HG03280 (cell line): ENCODE results near the gene SFT2D1.

Experiments used
- ATAC-seq: cut with Tn5 transposase; IDR thresholded peaks from one replicate; pipeline ENCODE4 v1.9.1; 2021; ENCODE audit warnings: mild to moderate bottlenecking, moderate library complexity; ENCODE audit not compliant: unreplicated experiment

The SFT2D1 gene

GRCh38 chr6:166335378-166336302, 6.7 kb downstream of the SFT2D1 start:
- ATAC-seq: peak; percentile 36

DNA sequence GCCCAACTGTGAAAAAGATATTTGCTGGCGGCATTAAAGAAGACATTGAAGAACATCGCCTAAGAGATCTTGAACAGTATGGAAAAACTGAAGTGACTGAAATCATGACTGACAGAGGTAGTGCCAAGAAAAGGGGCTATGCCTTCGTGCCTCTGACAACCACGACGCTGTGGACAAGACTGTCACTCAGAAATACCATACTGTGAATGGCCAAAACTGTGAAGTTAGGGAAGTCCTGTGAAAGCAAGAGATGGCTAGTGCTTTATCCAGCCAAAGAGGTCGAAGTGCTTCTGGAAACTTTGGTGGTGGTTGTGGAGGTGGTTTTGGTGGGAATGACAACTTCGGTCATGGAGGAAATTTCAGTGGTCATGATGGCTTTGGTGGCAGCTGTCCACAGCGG, 7.5 kb downstream of the SFT2D1 start:
- no peak for ATAC-seq

GRCh38 chr6:166333172-166333995, 9.0 kb downstream of the SFT2D1 start:
- peak; percentile 63 for ATAC-seq

DNA sequence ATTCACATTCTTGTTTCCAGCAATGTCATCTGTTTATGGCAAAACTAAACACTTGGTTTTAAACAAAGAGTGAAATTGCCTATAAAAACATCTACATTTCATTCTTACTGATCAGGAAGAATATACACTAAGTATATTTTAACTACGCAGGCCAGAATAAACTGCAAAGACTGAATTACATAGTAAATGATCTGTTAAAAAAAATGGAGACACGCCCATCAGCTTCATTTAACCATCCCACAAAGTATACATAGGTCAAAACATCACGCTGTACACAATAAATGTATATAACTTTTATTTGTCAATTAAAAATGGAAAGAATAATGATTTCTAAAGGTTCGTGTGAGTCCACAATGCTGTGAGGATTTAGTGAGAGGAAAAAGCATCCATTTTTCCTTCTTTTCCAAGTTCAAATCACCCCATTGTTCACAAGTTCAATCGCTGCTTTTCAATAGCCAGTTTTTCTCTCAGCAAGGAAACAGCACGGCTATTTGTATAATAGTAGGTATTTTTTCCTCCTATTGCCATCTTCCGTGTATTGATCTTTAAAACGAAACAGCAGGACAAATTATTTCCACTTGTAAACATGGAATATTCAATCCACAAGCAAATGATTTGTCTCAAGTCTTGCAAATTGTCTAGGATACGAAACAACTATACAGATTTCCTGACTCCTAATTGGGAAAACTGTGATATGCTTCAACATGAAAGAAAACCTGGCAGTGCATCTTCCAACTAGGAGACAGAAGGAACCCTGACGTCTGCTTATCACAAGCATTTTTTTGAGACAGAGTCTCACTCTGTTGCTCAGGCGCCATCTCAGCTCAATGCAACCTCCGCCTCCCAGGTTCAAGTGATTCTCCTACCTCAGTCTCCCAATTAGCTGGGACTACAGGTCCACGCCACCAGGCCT, 10.6 kb downstream of the SFT2D1 start:
- no peak for ATAC-seq

- no peak for ATAC-seq
Measured at GRCh38 chr6:166330612-166331011, 11.7 kb downstream of the SFT2D1 start.

DNA sequence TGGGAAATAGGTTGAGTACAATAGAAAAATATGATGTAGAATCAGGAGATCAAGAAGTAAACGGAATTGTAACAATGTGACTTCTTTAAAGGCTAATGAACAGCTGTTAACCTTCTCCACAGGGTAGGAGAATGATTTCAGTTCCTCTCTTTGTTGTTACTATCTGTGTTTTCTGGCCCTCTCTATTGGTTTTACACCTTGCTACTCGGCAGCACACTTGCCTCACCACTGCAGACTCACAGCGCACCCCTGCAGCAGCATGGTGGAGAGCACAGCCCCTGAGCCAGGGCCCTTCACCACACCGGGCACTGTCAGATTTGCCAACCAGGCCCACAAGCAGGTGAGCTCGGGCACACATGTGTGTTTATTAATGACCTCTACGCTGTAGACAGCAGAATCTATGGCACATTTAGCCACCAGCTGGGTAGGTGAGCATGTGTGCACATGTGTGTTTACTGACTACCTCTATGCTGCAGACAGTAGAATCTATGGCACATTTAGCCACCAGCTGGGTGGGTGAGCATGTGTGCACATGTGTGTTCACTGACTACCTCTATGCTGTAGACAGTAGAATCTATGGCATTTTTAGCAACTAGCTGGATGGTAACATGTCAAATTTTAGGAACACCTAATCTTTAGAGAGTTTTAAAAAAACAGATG, 16.8 kb downstream of the SFT2D1 start:
- peak; percentile 47 for ATAC-seq

GRCh38 chr6:166323395-166323794, 18.9 kb downstream of the SFT2D1 start:
- no peak for ATAC-seq

- no peak for ATAC-seq
Measured at GRCh38 chr6:166318649-166319600, 23.4 kb downstream of the SFT2D1 start.

- ATAC-seq: no peak
Measured at GRCh38 chr6:166318227-166318626, 24.1 kb downstream of the SFT2D1 start.

DNA sequence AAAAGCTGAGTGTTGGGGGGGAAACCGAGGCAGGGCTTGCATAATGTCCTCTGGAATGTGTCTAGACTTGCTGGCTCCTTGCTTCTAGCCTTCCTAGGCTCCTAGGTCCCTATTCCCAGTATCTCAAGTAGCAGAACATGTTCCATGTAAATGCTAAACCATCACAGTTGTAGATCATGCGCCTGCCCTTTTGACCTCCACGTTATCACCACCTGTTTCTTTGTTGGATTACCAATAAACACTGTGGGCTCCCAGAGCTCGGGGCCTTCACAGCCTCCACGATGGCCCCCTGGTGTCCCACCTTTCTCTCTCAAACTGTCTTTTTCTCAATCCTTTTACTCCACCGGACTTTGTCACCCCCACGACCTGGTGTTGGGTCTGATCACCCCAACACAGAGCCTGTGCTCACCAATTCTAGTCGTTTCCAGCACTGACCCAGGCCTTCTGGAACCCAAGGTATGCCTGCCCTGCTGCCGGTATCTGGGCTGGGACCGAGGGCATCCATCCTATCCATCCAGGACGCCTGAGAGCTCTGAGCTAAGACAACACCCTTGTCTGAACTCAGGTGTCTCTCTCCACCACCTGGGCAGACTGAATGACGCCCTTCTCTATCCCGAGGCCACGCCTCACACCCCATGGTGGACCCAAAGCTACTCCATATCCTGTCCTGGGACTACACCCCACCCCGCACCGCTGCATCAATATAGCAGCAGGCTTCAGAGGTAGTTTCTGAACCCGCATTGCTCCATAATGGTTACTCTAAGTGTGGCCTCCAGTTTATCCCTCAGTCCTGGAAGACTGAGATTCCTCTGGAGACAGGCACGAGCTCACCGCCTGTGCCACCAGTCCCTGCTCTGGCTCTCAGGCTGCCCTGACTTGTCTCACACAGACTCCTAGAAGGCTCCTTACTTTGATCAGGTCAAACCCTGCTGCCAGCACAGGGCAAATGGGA, 24.8 kb downstream of the SFT2D1 start:
- no peak for ATAC-seq

GRCh38 chr6:166315436-166315835, 26.9 kb downstream of the SFT2D1 start:
- no peak for ATAC-seq

- no peak for ATAC-seq
Measured at GRCh38 chr6:166314454-166314853, 27.9 kb downstream of the SFT2D1 start.

- ATAC-seq: peak; percentile 87
Measured at GRCh38 chr6:166313255-166314070, 28.9 kb downstream of the SFT2D1 start.

GRCh38 chr6:166312832-166313231, 29.5 kb downstream of the SFT2D1 start:
- no peak for ATAC-seq

DNA sequence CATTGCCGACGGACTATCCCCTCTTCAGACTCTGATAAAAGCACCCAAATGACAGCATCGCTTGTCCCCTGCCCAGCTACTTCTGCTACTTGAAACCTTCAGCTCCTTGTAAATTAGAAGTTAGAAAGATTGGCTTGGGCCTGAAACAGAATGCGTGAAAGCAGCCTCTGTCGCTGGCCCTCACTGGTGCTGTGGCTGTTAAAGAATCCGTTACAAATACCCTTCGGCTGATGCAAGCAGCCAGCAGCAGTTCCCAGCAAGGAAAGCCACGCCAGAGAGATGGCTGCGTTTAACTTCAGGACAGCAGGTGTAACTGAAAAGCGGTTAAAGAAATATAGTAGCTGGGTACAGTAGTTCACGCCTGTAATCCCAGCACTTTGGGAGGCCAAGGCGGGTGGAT, 31.7 kb downstream of the SFT2D1 start:
- ATAC-seq: no peak

GRCh38 chr6:166309977-166310376, 32.4 kb downstream of the SFT2D1 start:
- no peak for ATAC-seq
